Activated CD8-positive, alpha-beta T cell treated with anti-CD3 and anti-CD28 coated beads for 36 hours (primary cell): ENCODE data around the gene CHD2. TPM values are rescaled to one million over a fixed set of nuclear protein-coding genes. Genes with fewer than 3 reads are reported as not detected.
"Not testable (repeated sequence)": the region's sequence is repeated elsewhere in the genome, so short reads cannot be mapped to it uniquely, and the experiment has no call there.

Experiments
- ATAC-seq: fragments of 200-7000 bp; cut with Tn5 transposase; one replicate; pipeline ENCODE4 v1.10.0; 2021; ENCODE audit warnings: mild to moderate bottlenecking, moderate library complexity
- CTCF ChIA-PET: fragments of 350-600 bp; sonication (Branson Sonifier 250); formaldehyde crosslinking; loops from one replicate; lab custom pipeline; 2021; ENCODE audit warnings: antibody characterized with exemption; lab: Charles Lee
- POLR2A ChIA-PET: fragments of 350-600 bp; sonication (Branson Sonifier 250); formaldehyde crosslinking; loops from one replicate; lab custom pipeline; 2021; ENCODE audit warnings: antibody characterized with exemption; lab: Charles Lee
- DNase-seq: peaks from one replicate; pipeline ENCODE4 v3.0.0-alpha.2; 2020
- H3K27ac Mint-ChIP-seq: one replicate; pipeline ENCODE4 v1.8.0; 2021; ENCODE audit warnings: mild to moderate bottlenecking, mixed read lengths
- H3K27me3 Mint-ChIP-seq: one replicate; pipeline ENCODE4 v1.8.0; 2021; ENCODE audit warnings: mixed read lengths
- H3K36me3 Mint-ChIP-seq: one replicate; pipeline ENCODE4 v1.8.0; 2021; ENCODE audit warnings: low read depth, mixed read lengths
- H3K4me1 Mint-ChIP-seq: one replicate; pipeline ENCODE4 v1.8.0; 2021; ENCODE audit warnings: low read depth, mixed read lengths
- H3K4me3 Mint-ChIP-seq: one replicate; pipeline ENCODE4 v1.8.0; 2021; ENCODE audit warnings: mild to moderate bottlenecking, moderate library complexity, mixed read lengths
- H3K9me3 Mint-ChIP-seq: one replicate; pipeline ENCODE4 v1.8.0; 2021; ENCODE audit warnings: mixed read lengths
- intact Hi-C: fragments of 100-400 bp; cut with micrococcal nuclease; formaldehyde crosslinking; loops from one replicate; pipeline ENCODE4 v1.10.0; 2022
- total RNA-seq, 2 experiments: library from RNA; stranded (reverse); gene quantifications; one replicate each; pipeline ENCODE4 v1.2.3, GENCODE V29; 2021
- TF ChIP-seq, protein P1 (sequence below): fragments of 200-600 bp; IDR thresholded peaks from one replicate; pipeline ENCODE4 v1.8.0; 2022; ENCODE audit warnings: antibody characterized with exemption, mild to moderate bottlenecking

CHD2 gene
- total RNA-seq, 2 experiments from 2014 or later: 124 to 138 TPM

DNA sequence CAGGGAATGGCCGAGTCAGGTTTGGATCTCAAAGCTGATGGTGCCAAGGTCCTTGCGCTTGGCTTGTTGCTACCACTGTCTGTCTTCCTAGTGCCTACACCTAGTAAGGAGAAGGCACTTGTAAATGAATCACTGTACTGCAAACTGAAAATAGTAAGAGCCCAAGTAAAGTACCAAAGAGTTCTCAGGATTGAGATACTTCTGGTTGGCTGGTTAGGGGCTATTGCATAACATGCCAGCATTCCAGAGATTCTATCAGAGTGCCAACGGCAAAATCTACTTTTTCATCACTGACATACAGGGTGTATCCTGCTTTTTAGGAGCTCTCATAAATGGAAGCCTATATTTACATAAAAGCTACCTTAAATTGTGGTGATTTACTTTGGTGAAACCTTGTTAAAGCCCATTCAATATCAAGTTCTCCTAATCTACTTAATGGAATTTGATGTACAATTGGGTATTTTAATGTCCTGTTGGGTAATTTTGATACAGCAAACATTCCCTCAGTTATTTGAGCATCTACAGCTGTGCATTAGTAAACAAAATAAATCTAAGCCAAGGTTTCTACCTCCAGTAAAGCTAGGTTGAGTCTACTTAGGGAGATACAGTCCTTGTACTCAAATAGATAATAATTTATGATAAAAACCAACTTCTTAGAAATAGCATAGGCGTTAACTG lies 30.7 kb upstream of the CHD2 start:
- H3K4me1 Mint-ChIP-seq: peaks cover 2% of the 10 kb centered on the region

DNA sequence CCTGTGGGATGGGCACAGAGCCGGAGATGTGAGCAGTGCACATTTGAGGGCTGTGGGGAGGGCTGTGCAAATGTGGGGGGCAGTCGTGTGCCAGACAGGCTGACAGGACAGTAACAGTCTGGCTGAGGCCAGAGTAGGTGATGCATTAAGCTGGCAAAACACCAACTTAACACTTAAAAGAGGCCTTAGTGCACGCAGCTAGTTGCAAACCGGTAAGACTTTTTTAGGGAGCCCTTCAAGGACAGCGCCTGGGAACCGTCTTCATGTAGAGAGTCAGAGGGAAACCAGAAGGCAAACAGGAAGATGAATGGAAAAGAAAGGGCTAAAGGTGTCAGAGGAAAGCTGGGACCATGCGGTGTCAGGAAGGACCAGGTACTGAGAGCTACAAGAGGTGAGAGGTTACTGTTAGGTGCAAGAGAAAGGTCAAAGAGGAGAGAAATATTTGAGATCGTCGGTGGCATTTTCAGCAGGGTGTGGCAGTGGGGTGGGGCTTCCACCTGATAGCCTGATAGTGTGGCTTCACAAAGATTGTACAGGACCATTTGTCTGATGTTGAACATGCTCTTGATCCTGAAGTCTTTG lies 30.0 kb upstream of the CHD2 start:
- H3K4me3 Mint-ChIP-seq: no peak overlapping the region
- no peaks in the 10 kb centered on the region for H3K36me3 Mint-ChIP-seq
- CTCF ChIA-PET: interaction anchor here (1.0 to 3.0 kb wide), 5 partner anchors 7 to 61 kb away, joined by 3 to 11 read pairs (median 3); no protein-coding TSS in a partner anchor
- ATAC-seq (no peak), DNase-seq (no peak)
- peaks cover 2% of the 10 kb centered on the region for H3K4me1 Mint-ChIP-seq
- no peaks in the 10 kb centered on the region for H3K9me3 Mint-ChIP-seq
- POLR2A ChIA-PET: interaction anchor here (1.1 kb wide), 1 partner anchor 11 kb away, joined by 9 read pairs; no protein-coding TSS in a partner anchor
- no peaks in the 10 kb centered on the region for H3K27me3 Mint-ChIP-seq
- H3K27ac Mint-ChIP-seq: no peak overlapping the region
- intact Hi-C loops: no loop called here
- TF ChIP-seq, protein P1, sequence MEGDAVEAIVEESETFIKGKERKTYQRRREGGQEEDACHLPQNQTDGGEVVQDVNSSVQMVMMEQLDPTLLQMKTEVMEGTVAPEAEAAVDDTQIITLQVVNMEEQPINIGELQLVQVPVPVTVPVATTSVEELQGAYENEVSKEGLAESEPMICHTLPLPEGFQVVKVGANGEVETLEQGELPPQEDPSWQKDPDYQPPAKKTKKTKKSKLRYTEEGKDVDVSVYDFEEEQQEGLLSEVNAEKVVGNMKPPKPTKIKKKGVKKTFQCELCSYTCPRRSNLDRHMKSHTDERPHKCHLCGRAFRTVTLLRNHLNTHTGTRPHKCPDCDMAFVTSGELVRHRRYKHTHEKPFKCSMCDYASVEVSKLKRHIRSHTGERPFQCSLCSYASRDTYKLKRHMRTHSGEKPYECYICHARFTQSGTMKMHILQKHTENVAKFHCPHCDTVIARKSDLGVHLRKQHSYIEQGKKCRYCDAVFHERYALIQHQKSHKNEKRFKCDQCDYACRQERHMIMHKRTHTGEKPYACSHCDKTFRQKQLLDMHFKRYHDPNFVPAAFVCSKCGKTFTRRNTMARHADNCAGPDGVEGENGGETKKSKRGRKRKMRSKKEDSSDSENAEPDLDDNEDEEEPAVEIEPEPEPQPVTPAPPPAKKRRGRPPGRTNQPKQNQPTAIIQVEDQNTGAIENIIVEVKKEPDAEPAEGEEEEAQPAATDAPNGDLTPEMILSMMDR: no peak

More for the DNA sequence above, 30.7 kb upstream of the CHD2 start:
- no peak overlapping the region for H3K27ac Mint-ChIP-seq
- no peaks in the 10 kb centered on the region for H3K36me3 Mint-ChIP-seq
- no peak for ATAC-seq
- H3K9me3 Mint-ChIP-seq: no peaks in the 10 kb centered on the region
- intact Hi-C loops: no loop called here
- POLR2A ChIA-PET: interaction anchor here (0.7 to 1.1 kb wide), 2 partner anchors 12 to 13 kb away, joined by 3 to 9 read pairs; no protein-coding TSS in a partner anchor
- H3K27me3 Mint-ChIP-seq: no peaks in the 10 kb centered on the region
- CTCF ChIA-PET: interaction anchor here (1.3 to 3.0 kb wide), 4 partner anchors 8 to 60 kb away, joined by 3 to 11 read pairs (median 4); no protein-coding TSS in a partner anchor
- DNase-seq: no peak
- H3K4me3 Mint-ChIP-seq: no peak overlapping the region
- TF ChIP-seq, protein P1: no peak

DNA sequence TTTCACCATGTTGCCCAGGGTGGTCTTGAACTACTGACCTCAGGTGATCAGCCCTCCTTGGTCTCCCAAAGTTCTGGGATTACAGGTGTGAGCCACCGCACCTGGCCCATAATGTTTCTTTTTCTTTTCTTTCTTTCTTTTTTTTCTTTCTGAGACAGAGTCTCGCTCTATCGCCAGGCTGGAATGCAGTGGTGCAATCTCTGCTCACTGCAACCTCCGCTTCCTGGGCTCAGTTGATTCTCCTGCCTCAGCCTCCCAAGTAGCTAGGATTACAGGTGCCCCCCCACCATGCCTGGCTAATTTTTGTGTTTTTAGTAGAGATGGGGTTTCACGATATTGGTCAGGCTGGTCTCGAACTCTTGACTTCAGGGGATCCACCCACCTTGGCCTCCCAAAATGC lies 27.2 kb upstream of the CHD2 start:
- not testable (repeated sequence) for ATAC-seq, H3K27me3 Mint-ChIP-seq

DNA sequence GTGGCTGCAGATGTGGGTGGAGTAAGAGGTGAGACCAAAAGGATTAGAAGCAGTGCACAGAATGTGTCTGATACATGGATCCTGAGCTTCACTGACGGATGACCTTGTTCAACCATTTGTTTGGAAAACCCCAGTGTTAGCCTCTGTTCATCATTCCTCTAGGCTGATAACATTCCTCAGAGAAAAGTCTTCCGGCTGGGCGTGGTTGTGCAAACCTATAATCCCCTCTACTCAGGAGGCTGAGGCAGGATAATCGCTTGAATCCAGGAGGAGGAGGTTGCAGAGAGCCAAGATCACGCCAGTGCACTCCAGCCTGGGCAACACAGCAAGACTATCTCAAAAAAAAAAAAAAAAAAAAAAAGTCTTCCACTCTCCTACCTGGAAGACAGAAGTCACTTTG lies 23.1 kb upstream of the CHD2 start:
- Mint-ChIP-seq H3K4me1 (peaks cover 38% of the 10 kb centered on the region), H3K36me3 (no peaks in the 10 kb centered on the region), H3K9me3 (no peaks in the 10 kb centered on the region), H3K4me3 (no peak overlapping the region), H3K27me3 (no peaks in the 10 kb centered on the region), H3K27ac (no peak overlapping the region)
- TF ChIP-seq, protein P1: no peak
- ChIA-PET POLR2A (interaction anchor here (0.6 to 1.3 kb wide), 2 partner anchors 44 to 68 kb away, joined by 3 to 4 read pairs; no protein-coding TSS in a partner anchor), CTCF (interaction anchor here (1.2 to 1.6 kb wide), 3 partner anchors 8 to 47 kb away, joined by 3 to 4 read pairs (median 3); no protein-coding TSS in a partner anchor)
- intact Hi-C loops: no loop called here
- no peak for DNase-seq
- no peak for ATAC-seq

More for the DNA sequence above, 27.2 kb upstream of the CHD2 start:
- CTCF ChIA-PET, intact Hi-C loops, DNase-seq, H3K4me1 Mint-ChIP-seq, H3K36me3 Mint-ChIP-seq, H3K9me3 Mint-ChIP-seq, H3K4me3 Mint-ChIP-seq, H3K27ac Mint-ChIP-seq, POLR2A ChIA-PET: not testable (repeated sequence)

DNA sequence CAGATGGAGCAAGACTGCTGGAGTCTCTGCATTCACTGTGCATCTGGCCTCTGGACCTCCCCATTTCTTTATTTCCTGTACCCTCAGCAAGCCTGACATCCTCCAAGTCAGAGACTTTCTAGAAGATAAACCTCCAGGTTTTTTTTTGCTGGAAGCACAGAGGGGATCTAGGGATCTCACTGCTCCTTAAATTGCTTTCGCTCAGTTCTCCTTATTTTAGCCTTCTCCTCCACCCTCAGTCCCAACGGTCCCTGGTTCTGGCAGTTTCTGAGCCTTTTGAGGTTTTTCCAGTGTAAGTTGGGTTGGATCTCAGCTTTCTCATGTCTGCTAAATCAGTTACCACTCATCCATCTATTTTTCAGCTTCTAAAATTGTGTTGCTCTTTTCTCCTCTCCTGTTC lies 22.7 kb upstream of the CHD2 start:
- Mint-ChIP-seq H3K4me1 (peaks cover 38% of the 10 kb centered on the region), H3K27me3 (no peaks in the 10 kb centered on the region), H3K27ac (no peak overlapping the region), H3K9me3 (no peaks in the 10 kb centered on the region), H3K36me3 (no peaks in the 10 kb centered on the region), H3K4me3 (no peak overlapping the region)
- DNase-seq (no peak), ATAC-seq (no peak)
- ChIA-PET CTCF (interaction anchor here (1.2 to 1.6 kb wide), 2 partner anchors 8 to 47 kb away, joined by 3 to 4 read pairs; no protein-coding TSS in a partner anchor), POLR2A (interaction anchor here (0.6 to 2.0 kb wide), 3 partner anchors 44 to 68 kb away, joined by 3 to 9 read pairs (median 4); no protein-coding TSS in a partner anchor)
- intact Hi-C loops: no loop called here
- TF ChIP-seq, protein P1: no peak
